ENCODE data around the gene CCL20.

CCL20 gene

DNA sequence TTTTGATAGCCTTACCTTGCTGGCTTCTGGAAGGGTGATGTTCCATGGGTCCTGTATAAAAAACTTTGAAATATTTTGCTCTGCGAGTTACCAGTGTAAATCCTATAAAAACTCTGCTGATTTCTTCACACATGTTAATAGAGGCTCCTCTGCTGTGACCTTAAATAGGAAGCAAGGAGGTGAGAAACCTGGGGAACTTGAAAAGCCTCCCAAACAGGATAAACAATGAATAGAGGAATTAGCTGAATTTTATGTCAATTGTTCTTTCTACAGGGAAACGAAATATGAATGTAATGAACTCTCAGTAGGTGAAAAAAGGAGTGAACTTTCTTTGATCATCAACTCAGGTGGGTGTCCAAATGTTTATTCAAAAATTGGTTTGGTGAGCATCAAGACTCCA is 10.8 kb upstream of the CCL20 start:
- no peak for DNase-seq (ENCODE audit: low read depth in 2 of 2)

DNA sequence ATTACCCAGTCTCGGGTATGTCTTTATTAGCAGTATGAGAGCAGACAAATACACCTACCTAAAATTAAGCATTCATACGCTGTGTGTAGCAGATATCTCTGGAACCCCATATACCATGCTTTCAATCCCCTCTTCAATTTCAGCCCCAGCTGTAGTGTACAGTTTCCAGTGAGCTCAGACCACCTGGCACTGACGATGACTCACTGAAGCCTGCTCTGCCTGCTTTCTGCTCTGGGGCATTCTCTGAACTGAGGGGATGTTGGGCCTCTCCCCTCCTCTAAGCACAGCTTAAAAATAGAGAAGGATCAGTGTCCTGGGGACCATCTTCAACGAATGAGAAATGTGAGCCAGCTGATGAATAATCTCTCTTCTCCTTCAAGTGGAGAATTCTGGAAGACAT is 8.7 kb upstream of the CCL20 start:
- no peak for DNase-seq (ENCODE audit: low read depth in 2 of 2)

DNA sequence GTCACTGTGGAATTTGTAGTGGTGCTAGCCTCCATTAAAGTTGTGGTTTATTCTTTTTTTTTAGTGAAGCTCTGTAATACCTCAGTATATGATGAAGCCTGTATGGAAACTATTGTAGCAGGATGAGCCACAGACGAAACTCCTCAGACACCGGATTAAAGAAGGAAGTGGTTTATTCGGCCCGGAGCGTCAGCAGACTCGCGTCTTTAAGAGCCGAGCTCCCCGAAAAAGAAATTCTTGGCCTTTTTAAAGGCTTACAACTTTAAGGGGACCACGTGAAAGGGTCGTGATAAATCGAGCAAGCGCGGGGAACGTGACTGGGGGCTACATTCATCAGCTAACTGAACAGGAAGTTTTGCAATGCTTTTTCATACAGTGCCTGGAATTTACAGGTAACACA is 8.1 kb upstream of the CCL20 start:
- no peak for DNase-seq (ENCODE audit: low read depth in 2 of 2)

DNA sequence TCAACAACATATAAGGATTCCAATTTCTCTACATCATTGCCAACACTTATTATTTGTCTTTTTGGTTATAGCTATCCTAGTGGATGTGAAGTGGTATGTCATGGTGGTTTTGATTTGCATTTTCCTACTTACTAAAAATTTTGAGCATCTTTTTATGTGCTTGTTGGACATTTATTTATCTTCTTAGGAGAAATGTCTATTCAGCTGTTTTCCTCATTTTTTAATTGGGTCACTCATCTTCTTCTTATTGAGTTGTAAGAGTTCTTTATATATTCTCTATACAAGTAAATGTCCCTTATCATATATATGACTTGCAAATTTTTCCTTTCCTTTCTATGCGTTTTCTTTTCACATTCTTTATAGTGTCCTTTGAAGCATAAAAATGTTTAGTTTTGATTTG is 4.7 kb upstream of the CCL20 start:
- DNase-seq (ENCODE audit: low read depth in 2 of 2), result no peak

DNA sequence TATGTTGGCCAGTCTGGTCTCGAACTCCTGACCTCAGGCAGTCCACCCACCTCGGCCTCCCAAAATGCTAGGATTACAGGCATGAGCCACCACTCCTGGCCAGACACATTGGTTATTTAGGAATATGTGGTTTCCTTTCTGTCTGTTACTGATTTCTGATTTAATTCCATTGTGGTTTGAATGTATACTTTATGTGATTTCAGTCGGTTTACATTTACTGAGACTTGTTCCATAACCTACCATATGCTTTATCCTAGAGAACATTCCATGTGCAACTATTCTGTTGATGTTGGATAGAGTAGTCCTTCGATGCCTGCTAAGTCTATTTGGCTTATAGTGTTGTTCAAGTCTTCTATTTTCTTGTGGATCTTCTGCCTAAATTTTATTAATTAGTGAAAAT is 1.6 kb upstream of the CCL20 start:
- DNase-seq (ENCODE audit: low read depth in 2 of 2), result no peak

DNA sequence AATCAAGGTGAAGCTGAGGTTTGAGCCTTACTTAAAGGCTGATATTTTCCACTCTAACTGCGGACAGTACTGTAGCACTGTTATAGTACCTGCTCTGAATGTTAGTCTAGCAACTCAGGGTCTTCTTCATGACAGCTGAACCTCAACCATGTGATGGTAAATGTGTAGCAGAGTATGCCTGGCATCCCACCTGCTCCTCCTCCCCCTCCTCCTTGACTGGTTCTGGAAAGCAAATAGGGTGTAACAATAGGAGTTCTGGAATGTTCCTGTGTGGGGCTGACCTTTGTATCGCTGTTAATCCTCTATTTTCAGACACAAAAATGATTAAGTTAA is 447 bp upstream of the CCL20 start:
- DNase-seq (ENCODE audit: low read depth in 2 of 2), result no peak

DNA sequence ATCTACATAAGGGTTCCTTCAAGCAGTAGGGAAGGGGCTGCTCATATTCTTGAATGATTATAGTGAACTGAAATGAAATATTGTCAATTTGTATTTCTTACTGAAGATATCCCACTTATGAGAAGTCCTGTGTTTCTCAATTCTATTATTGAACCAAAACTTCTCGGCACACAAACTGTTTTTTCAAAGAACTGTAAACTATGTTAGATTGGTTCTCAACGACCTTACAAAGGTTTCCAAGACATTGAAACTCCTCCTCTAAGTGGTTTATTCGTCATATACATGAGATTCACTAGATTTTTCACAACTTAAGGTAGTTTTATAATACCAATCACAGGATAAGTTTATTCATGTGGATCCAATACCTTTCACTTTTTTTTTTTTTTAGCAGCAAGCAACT is 1.4 kb downstream of the CCL20 start:
- DNase-seq (ENCODE audit: low read depth in 2 of 2), result no peak

DNA sequence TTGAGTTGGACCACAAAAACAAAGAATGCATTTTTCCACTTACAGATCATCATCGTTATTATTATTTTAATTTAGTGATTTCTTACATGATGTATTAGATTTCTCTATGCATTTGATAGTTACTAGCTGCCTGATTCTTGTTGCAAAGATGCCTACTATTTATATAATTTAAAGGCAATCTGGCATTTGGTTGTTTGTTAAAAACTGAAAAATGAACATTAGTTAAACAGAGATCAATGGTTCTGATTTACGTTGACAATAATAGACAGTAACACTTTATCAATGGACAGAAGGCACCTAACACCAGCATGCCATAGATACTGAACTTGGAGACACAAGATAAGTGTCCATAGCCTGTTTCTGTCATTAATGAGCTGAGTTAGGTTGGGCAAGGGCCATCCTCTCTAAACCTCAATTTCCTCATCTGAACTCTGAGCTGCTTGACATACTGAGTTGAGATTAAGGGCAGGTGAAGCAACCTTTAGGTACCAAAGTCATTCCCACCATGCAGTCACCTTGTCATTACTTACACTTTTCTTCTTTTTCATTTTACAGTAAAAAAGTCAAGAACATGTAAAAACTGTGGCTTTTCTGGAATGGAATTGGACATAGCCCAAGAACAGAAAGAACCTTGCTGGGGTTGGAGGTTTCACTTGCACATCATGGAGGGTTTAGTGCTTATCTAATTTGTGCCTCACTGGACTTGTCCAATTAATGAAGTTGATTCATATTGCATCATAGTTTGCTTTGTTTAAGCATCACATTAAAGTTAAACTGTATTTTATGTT is 3.1 kb downstream of the CCL20 start:
- DNase-seq (ENCODE audit: low read depth in 2 of 2), result no peak

DNA sequence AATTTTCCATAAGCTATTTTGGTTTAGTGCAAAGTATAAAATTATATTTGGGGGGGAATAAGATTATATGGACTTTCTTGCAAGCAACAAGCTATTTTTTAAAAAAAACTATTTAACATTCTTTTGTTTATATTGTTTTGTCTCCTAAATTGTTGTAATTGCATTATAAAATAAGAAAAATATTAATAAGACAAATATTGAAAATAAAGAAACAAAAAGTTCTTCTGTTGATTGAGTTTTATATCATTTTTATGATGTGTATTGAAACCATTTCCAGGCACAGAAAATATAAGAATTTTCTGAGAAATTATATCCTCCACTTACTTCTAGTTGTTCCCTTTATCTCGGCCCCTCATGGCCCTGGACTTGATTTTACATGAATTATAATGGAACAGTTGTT is 3.7 kb downstream of the CCL20 start:
- DNase-seq (ENCODE audit: low read depth in 2 of 2), result no peak

DNA sequence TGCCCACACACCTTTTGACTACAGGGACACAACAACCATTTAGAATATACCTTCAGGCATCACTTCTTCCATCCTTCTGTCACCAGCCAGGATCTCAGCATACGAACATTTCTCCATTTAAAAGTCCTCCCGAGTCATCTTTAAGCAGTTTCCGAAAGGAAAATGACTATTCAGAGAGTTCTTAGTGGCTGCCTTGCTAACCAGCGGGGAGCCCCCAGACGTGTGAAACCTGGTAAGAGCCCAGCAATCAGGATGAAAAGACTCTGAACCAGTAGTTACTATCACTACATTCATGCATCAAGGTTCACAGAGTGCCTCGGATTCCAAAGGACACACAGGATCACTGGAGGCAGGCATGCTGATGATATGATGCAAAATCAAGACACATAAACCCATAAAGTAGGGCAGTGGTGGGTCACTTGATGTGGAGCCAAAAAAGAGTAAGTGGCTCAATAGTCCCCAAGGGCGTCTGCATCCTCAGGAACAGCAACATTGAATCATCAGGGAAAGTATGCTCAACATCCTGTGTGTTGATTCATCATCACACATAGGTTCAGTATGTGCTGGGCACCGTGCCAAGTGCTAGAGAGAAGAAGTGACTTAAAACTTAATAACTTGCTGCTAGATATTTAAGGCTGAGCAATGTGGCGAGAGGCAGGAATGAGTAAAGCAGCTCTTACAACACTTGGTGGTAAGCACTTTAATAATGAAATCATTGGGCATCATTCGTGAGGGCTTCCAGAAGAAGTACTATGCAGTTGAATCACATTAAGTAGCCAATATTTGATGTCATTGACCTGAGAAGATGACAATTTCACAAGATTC is 4.4 kb downstream of the CCL20 start:
- DNase-seq (ENCODE audit: low read depth in 2 of 2), result peak; percentile 60 to 84

DNA sequence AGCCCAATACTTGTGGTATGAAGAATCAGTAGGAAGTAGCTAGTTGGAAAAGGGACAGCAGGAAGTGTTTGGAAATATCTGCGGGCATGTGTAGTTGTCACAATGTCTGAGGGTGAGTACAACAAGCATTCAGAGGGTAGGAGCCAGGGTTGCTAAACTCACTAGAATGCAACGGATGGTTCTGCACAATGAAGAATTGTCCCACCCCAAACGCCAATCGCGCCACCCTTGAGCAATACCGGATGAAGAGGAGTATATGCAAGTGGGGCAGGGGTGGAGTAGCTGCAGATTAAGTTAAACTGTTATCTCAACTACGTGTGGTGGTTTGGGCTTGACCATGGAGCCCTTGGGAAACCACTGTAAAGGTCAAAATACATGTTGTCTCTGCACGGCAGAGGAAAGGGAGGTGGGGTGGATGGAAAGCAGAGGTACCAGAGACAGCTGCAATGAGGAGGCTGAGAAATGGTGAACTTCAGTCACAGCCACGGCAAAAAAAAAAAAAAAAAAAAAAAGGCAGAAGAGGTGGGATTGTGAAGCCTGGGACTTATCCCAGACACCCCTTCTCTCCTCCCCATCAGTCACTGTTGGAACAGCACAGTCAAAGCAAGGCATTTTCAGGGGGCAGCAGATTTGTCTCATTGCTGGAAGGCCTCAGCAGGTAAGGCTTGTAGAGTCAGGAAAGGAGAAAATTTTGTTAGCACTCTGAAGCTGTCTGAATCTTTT is 5.2 kb downstream of the CCL20 start:
- DNase-seq (ENCODE audit: low read depth in 2 of 2), result no peak

DNA sequence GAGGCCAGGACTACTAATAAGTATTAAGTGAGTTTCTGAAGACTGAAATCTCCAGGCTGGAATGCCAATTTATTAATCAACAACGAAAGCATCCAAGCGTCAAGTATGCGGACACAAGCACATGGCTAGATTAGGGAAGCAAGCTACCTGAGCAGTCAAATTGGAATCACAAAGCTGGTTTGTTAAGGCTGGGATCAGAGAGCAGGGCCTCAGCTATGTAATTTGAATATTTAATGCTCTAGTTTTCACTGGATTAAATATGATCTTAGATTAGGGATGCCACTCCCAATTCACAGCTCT is 5.7 kb downstream of the CCL20 start:
- no peak for DNase-seq (ENCODE audit: low read depth in 2 of 2)

DNA sequence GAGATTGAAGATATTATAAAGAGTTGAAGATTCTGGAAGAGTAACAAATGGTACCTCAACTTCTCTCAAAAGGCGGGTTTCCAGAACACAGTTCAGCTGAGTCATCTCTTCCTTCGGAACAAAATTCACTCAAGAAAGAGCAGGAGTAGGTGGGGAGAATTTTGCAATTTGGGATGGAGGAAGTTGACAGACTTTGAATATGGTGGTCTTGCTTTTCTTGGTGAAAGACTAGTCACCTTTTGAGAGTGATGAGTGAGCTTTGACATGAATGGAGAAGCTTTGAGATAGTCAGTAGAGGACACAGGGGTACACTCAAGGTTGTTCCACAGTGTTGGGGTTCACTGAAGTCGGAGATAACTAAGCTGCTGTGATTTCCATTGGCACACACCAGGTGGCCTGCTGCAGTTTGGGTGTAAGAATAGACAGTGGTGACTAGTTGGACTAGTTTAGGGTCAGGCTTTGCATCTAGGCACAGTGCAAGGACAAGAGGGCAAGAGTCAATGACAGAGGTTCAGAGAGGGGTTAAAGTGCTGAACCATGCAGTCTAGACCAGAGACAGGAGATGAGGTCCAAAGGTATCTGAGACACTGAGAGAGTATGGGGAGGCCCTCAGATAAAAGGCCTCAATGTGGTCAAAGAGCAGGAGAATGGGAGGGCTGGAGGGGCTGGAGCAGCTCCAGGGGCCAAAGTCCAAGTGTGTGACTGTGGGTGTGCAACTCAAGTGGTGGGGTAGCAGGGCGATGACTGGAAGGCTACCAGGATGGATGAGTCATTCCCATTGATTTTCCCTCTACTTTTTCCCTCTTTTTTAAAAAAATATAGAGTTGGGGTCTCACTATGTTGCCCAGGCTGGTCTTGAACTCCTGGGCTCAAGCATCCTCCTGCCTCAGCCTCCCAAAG is 7.7 kb downstream of the CCL20 start:
- DNase-seq (ENCODE audit: low read depth in 2 of 2), result no peak

DNA sequence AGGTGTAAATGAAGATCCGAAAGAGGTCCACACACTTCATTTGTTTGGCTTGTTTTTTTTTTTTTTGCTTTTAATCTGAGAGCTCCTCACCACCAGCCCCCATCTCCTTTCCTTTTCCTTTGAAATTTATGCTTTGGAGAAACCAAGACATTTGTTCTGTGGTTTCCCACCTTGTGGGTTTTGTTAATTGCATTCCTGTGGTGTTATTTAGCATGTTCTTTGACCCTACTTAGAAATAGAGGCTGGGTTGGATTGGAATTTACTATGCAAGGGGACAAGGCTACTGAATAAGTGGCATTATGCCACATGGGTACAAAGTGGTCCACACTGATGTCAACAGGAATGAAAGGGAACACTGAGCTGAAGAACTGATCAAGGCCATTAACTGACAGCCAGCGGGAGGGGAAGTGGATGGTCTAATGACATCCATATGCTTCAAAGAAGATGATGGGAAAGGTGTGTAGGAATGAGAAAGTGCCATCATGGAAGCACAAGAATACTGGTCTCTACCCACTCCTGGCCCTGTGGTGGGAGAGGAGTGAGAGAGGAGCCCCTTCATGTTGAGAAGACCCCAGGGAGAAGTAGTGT is 8.9 kb downstream of the CCL20 start:
- no peak for DNase-seq (ENCODE audit: low read depth in 2 of 2)

DNA sequence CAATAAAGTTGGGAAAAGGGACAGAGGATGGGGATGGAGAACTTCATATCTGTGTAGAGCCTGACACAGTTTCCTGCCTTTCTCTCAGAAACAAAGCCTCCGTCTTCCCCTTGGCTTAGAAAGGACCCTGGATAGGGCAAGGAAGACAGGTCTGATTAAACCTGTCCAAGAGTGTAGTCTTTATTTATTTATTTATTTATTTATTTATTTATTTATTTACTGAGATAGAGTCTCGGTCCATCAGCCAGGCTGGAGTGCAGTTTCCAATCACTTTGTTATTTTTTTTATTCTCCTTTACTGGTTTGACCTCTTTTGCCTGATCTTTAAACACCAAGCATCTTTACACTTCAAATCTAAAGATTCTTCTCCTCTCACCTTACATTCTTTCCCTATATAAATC is 10.3 kb downstream of the CCL20 start:
- no peak for DNase-seq (ENCODE audit: low read depth in 2 of 2)

DNA sequence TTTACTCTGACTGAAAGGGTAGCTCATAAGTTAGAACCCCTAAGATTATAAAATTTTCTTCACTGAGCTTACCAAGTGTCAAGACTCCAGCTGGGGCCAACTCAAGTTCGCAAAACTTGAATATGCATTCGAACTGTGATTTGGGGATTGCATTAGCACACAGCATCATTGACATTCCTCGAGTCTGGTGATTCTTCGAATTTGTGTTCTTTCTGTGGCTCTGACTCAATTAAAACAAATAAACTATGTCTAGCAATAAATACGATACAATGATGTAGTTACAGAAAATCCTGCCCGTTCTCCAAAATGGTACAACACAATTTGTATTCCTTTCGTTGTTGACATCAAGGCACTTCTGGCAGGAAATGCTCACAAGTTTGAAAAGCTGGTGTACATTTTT is 11.1 kb downstream of the CCL20 start:
- DNase-seq (ENCODE audit: low read depth in 2 of 2), result no peak

DNA sequence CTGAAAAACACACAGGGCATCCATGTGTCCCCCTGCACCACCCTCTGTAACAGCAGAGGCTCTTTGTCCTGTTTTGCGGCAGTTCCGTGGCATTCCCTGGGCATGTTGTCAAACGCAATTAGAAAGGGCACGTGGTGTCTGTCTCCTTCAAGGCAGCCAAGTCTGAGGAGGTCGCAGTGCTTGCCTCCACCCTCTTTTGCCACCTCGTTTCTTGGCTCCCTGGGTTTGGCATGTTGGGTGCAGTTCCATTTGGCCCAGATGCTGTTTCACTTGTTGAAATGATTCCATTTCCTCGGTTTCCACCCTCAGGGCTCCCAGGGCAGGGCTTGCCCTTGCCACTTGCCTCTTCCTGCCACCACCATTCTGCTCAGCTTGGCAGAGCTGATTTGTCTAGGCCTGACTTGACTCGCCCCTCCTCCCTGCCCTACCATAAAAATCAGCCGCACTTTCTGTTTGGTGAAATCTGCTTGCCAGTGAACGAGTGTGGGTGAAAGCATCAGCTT is 12.4 kb downstream of the CCL20 start:
- no peak for DNase-seq (ENCODE audit: low read depth in 2 of 2)

DNA sequence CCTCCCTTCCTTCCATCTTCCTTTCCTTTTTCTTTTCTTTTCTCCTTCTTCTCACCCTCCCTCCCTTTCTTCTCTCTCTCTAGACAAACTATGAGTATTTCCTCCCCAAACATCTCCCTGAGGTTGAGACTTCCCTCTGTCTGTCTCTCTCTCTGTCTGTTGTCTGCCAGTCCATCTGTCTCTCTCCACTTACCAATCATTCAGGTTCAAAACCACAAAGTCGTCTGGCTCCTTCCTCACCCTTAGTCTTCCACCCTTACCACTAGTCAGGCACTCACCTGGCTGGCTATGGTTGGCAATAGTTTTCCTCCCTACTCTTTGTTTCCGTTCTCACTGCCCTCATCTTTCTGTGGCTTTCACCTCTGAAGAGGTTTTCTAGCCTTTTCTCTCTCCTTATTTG is 12.9 kb downstream of the CCL20 start:
- DNase-seq (ENCODE audit: low read depth in 2 of 2), result no peak

DNA sequence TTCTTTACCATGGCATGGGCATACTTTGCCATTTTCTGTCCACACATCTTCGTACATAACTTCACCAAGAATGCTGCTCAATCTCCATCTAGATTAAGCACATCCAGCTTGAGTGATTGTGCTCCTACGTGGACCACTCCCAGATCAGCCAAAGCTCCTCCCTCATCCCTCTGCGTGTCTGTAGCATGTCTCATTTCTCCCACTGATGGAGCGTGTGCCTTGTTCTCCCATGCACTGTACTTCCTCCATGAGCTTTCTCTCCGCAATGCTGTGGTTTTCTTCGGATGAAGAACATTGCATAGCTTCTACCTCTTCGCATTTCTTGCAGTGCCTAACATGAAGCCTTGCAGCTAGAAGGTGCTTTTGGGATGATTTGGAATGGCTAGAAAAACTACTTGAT is 13.5 kb downstream of the CCL20 start:
- DNase-seq (ENCODE audit: low read depth in 2 of 2), result no peak

DNA sequence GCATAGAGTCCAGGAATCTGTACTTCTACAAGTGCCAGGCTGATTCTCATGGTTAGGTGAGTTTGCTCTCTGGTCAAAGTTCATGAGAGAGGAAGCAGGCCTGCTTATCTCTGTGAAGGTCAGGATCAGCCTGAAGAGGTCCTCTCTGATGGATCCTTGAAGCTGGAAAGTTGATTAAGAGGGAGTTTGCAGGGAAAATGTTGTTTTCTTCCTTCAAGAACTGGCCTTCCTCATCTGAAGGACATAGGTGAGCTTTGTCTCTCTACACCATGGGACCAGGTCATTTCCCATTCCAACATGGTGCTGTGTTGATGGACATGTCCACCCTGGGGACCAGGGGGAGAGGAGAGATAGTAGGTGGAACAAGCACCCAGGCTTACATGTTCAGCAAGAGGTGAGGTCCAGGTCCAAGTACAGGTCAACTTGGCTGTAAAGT is 14.9 kb downstream of the CCL20 start:
- DNase-seq (ENCODE audit: low read depth in 2 of 2), result no peak

DNA sequence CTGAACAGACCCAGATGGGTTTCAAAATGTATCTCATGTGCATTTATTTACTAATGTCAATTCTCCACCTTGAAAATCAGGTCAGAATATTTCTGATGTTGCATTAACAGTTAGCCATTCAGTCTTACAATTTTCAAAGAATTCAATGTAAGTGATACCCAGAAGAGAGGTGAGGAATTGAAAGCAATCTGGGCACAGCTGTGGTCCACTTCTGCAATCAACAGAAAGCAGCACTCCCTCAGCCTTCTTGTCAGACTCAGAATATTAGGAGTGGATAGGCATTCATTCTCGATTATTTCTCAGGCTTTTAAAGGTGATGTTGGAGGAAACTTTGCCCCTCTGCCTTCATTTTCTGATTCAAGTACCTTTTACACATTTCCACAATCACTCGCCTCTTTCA is 15.7 kb downstream of the CCL20 start:
- no peak for DNase-seq (ENCODE audit: low read depth in 2 of 2)

All from activated CD4-positive, alpha-beta T cell treated with anti-CD3 and anti-CD28 coated beads for 24 hours (primary cell).